ENCODE measurements around the gene TCFL5.

Gene TCFL5

GRCh38 chr20:62832212-62832922, 29.3 kb downstream of the TCFL5 start:
- no peaks in the 10 kb centered on the region for H3K36me3 ChIP-seq (ENCODE audit: low read length)
- H4K20me1 ChIP-seq (ENCODE audit: low read depth, low read length), result no peaks in the 10 kb centered on the region
- no peaks in the 10 kb centered on the region for H3F3A ChIP-seq (ENCODE audit: insufficient read depth)
- H2AFZ ChIP-seq (ENCODE audit: low read depth, low read length, severe bottlenecking), result peak overlapping the region; percentile 21
- TF ChIP-seq CTCF (IDR thresholded peaks at IDR 0.05; ENCODE audit: insufficient read depth, low read length, poor library complexity, severe bottlenecking), result no peak
- no peak for TF ChIP-seq EZH2phosphoT487 (conservative IDR thresholded peaks at IDR 0.05; ENCODE audit: low read length)
- H3K79me2 ChIP-seq (ENCODE audit: insufficient read depth, low read length), result no peaks in the 10 kb centered on the region
- H3K27me3 ChIP-seq (ENCODE audit: low read length), result no peaks in the 10 kb centered on the region
- H3K9me3 ChIP-seq (ENCODE audit: insufficient read depth, low read length), result no peaks in the 10 kb centered on the region
- peak overlapping the region; percentile 34 for H3K27ac ChIP-seq (ENCODE audit: low read depth, low read length)
- no peaks in the 10 kb centered on the region for H3K9me2 ChIP-seq (replicated peaks; ENCODE audit: insufficient read depth, low read length)
- peak overlapping the region; percentile 42 for H3K4me2 ChIP-seq (ENCODE audit: low read depth, low read length, poor library complexity, severe bottlenecking)
- H3K4me3 ChIP-seq (ENCODE audit: insufficient read depth, low read length, poor library complexity, severe bottlenecking), result peak overlapping the region; percentile 23
- H3K9ac ChIP-seq (ENCODE audit: low read length), result no peak overlapping the region

GRCh38 chr20:62831854-62832211, 29.8 kb downstream of the TCFL5 start:
- TF ChIP-seq EZH2phosphoT487 (conservative IDR thresholded peaks at IDR 0.05; ENCODE audit: low read length) (no peak), CTCF (IDR thresholded peaks at IDR 0.05; ENCODE audit: insufficient read depth, low read length, poor library complexity, severe bottlenecking) (no peak)
- Histone ChIP-seq H3F3A (ENCODE audit: insufficient read depth) (no peaks in the 10 kb centered on the region), H3K4me2 (ENCODE audit: low read depth, low read length, poor library complexity, severe bottlenecking) (peak overlapping the region; percentile 42), H3K79me2 (ENCODE audit: insufficient read depth, low read length) (no peaks in the 10 kb centered on the region), H3K9me2 (replicated peaks; ENCODE audit: insufficient read depth, low read length) (no peaks in the 10 kb centered on the region), H3K36me3 (ENCODE audit: low read length) (no peaks in the 10 kb centered on the region), H3K9me3 (ENCODE audit: insufficient read depth, low read length) (no peaks in the 10 kb centered on the region), H3K9ac (ENCODE audit: low read length) (no peak overlapping the region), H2AFZ (ENCODE audit: low read depth, low read length, severe bottlenecking) (no peak overlapping the region), H3K27ac (ENCODE audit: low read depth, low read length) (no peak overlapping the region), H3K27me3 (ENCODE audit: low read length) (no peaks in the 10 kb centered on the region), H3K4me3 (ENCODE audit: insufficient read depth, low read length, poor library complexity, severe bottlenecking) (no peak overlapping the region), H4K20me1 (ENCODE audit: low read depth, low read length) (no peaks in the 10 kb centered on the region)

GRCh38 chr20:62831361-62831788, 30.2 kb downstream of the TCFL5 start:
- no peaks in the 10 kb centered on the region for H3K9me3 ChIP-seq (ENCODE audit: insufficient read depth, low read length)
- no peak for TF ChIP-seq EZH2phosphoT487 (conservative IDR thresholded peaks at IDR 0.05; ENCODE audit: low read length)
- TF ChIP-seq CTCF (IDR thresholded peaks at IDR 0.05; ENCODE audit: insufficient read depth, low read length, poor library complexity, severe bottlenecking), result no peak
- H3K9ac ChIP-seq (ENCODE audit: low read length), result no peak overlapping the region
- no peak overlapping the region for H2AFZ ChIP-seq (ENCODE audit: low read depth, low read length, severe bottlenecking)
- no peak overlapping the region for H3K4me2 ChIP-seq (ENCODE audit: low read depth, low read length, poor library complexity, severe bottlenecking)
- H3K27ac ChIP-seq (ENCODE audit: low read depth, low read length), result no peak overlapping the region
- H3K27me3 ChIP-seq (ENCODE audit: low read length), result no peaks in the 10 kb centered on the region
- H3K36me3 ChIP-seq (ENCODE audit: low read length), result no peaks in the 10 kb centered on the region
- H3F3A ChIP-seq (ENCODE audit: insufficient read depth), result no peaks in the 10 kb centered on the region
- no peaks in the 10 kb centered on the region for H3K9me2 ChIP-seq (replicated peaks; ENCODE audit: insufficient read depth, low read length)
- H3K79me2 ChIP-seq (ENCODE audit: insufficient read depth, low read length), result no peaks in the 10 kb centered on the region
- H4K20me1 ChIP-seq (ENCODE audit: low read depth, low read length), result no peaks in the 10 kb centered on the region
- H3K4me3 ChIP-seq (ENCODE audit: insufficient read depth, low read length, poor library complexity, severe bottlenecking), result no peak overlapping the region

Measured in SU-DHL-6 (cell line).